GM19043 (cell line): ENCODE results near the gene FNDC11.
A peak's percentile ranks its signal among the peaks of the same experiment; 100 is the strongest.
"Not testable (repeated sequence)": the region's sequence is repeated elsewhere in the genome, so short reads cannot be mapped to it uniquely, and the experiment has no call there.

Source experiments
- ATAC-seq: cut with Tn5 transposase; IDR thresholded peaks from one replicate; pipeline ENCODE4 v1.9.1; 2021; ENCODE audit warnings: low read depth; ENCODE audit not compliant: unreplicated experiment

FNDC11 gene, protein sequence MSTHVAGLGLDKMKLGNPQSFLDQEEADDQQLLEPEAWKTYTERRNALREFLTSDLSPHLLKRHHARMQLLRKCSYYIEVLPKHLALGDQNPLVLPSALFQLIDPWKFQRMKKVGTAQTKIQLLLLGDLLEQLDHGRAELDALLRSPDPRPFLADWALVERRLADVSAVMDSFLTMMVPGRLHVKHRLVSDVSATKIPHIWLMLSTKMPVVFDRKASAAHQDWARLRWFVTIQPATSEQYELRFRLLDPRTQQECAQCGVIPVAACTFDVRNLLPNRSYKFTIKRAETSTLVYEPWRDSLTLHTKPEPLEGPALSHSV

DNA sequence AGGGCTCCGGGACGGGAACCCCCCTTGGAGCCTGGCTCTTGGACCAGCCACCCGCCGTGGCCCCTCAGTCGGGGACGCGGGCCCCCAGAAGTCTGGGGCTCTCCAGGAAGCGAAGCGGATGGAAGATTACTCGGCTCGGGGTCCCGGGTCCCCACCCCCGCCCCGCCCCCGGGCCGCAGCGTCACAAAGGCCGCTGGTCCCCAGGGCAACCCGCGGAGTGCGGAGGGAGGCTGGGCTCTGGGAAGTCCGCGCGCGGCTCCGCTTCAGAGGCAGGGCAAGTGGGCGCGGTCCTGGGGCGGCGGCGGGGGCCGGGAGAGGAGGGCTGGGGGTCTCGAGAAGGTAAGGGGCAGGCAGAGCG lies at the start of gene FNDC11:
TSS of gene FNDC11 (plus strand) at position 227 of the 358 bp plus-strand sequence. CDS start 1,505 bp downstream, outside the sequence.
- ATAC-seq = peak; percentile 21

GRCh38 chr20:63504642-63505041 lies 49.3 kb upstream of the FNDC11 start:
- no peak for ATAC-seq

GRCh38 chr20:63505281-63505680 lies 48.7 kb upstream of the FNDC11 start:
- ATAC-seq = no peak

DNA sequence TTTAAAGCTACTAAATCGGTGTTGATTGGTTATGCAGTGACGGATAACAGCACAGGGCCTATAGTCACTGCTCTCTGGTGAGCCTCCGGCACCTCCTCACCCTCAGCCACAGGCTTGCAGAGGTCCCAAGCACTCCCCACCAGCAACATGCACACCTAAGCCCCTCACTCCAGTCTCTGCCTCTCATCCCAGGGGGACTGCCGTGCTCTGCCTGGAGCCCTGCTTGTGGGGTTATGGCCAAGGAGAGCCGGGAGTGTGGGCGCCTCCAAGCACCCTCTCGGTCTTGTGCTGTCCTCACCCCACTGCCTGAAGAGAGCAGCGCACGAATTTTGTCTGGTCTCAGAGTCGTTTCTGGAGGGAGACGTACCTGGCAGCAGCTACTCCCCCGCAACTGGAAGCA lies 48.2 kb upstream of the FNDC11 start:
- ATAC-seq = no peak

DNA sequence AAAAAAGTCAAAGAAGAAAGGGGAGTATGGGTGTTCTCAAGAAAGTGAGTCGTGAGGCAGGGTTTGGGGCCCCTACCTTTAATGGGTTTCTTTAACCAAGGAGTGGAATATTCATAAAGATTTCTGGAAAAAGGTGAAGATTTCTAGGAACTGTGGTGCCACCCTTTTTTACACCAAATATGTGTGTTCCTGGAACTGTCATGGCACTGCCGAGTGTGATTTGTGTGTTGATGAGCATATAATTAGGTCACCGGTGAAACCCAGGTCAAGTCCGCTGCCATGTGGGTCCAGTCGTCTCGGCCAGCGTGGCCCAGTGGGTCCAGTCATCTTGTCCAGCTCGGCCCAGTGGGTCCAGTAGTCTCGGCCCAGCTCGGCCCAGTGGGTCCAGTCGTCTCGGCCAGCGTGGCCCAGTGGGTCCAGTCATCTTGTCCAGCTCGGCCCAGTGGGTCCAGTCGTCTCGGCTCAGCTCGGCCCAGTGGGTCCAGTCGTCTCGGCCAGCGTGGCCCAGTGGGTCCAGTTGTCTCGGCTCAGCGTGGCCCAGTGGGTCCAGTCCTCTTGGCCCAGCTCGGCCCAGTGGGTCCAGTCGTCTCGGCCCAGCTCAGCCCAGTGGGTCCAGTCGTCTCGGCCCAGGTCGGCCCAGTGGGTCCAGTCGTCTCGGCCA lies 46.7 kb upstream of the FNDC11 start:
- ATAC-seq = no peak

GRCh38 chr20:63508072-63508768 lies 45.7 kb upstream of the FNDC11 start:
- ATAC-seq = no peak

GRCh38 chr20:63509088-63509564 lies 44.8 kb upstream of the FNDC11 start:
- no peak for ATAC-seq

- no peak for ATAC-seq
These were observed 40.8 kb upstream of the FNDC11 start for GRCh38 chr20:63513207-63513606.

GRCh38 chr20:63514520-63514919 lies 39.4 kb upstream of the FNDC11 start:
- ATAC-seq = not testable (repeated sequence)

DNA sequence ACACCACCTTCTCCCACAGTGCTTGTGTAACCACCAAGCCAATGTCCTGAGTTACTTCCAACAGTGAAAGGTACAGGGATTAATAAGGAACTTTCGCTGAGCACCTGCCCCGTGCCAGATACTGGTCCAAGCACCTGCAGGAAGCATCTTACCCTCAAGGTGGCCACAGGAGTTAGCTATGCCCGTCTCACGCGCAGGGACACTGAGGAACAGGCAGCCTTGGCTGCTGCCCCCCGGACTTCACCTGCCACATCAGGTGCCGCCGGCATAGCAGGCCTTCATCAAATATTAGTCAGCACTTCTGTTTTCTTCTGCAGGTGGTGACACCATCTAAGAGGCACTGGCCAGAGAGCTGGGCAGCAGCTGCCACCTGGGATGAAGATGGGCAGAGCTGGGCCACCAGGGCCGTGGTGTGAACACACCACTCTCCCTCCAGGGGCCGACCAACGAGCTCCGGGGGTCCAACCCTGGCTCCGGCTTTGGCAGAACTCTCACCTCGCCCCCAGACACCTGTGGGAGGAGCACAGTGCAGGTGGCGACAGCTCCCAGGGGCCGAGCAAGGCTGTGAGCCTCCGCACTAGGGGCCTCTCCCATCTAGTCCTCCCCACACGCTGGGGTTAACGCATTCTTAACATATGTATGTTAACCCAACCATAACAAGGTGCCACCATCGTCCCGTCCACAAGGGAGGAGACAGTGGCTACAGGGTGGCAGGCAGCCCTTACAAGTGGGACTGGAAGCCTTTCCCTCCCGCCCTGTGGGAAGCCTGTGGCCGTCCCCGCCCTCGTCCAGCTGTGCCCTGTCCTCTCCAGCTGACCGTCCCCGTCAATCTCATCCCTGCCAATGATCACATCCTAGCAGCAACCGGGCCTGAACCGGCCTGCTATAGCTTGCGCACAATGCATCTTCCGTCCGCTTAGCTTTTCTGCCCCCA lies 36.3 kb upstream of the FNDC11 start:
- ATAC-seq = no peak

DNA sequence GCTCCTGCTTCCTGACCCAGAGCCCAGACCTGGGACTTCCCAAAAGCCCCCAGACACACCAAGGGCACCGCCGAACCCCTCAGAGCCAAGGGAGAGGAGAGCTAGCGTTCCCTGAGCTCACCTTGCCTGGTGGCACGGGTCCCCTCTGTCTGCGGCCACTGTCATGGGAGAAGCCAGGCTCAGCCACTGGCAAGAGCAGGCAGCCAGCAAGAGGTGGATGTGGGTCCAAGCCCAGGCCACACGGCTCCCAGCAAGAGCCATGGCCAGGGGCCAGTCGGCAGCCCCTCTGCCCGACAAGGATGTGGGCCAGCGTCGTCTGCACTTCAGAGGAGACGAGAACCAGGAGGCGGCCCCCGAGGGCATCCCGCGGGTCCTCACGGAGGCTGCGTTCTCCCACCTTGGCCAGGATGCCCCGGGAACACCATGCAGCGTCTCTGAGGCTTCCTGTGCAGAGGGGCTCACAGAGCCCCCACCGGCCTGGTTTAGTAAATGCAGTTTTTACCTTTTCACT lies 35.6 kb upstream of the FNDC11 start:
- no peak for ATAC-seq

DNA sequence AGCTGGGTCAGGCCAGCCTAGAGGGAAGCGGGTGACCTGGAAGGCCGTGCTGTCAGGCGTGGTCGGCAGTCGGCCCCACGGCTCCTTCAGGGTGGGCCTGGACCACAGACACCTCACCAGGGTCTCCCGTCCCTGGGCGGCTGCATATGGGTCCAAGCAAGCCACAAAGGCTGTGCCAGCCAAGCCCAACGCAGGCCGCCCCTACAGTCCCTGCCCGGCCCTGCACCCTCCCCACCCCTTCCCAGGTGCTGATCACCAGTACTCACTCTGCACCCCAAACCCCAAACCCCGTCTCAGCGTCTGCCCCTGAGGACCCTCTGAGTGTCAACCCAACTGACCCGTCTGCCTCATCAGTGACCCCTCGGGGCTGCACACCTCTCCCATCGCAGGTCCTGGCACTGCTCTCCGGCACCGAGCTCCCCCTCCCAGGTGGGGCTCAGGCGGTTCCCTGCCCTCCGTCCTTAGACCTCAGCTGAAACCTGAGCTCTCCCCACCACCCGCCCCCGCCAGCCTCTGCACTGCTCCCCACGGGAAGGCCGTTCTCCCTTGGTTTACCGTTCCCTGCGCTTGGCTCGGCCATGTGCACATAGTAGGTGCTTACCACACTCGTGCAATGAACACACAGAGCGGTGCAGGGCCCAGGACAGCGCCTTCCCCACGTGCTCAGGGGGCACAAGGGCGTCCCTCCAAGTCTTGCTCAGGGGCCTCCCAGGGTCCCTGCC lies 34.9 kb upstream of the FNDC11 start:
- ATAC-seq = no peak

GRCh38 chr20:63519668-63520503 lies 34.1 kb upstream of the FNDC11 start:
- peak; percentile 31 for ATAC-seq

- peak; percentile 50 for ATAC-seq
These were observed 33.4 kb upstream of the FNDC11 start, which contains the start of gene PPDPF for GRCh38 chr20:63520504-63520933. PPDPF (plus strand) TSS chr20:63520765; CDS start chr20:63521309, 544 bp downstream.

- ATAC-seq = peak; percentile 40
These were observed 32.9 kb upstream of the FNDC11 start for GRCh38 chr20:63520934-63521601.

GRCh38 chr20:63521602-63522001 lies 32.4 kb upstream of the FNDC11 start:
- no peak for ATAC-seq

GRCh38 chr20:63522091-63522868 lies 31.7 kb upstream of the FNDC11 start:
- ATAC-seq = no peak
